Measurements from ENCODE around the gene HBA1.

The HBA1 gene

GRCh38 chr16:177394-177822 lies 928 bp downstream of the HBA1 start (continued):
- TF ChIP-seq TSHZ2 (CRISPR knock-in tag; IDR thresholded peaks at IDR 0.05), result no peak
- TF ChIP-seq CREB5 (CRISPR knock-in tag; IDR thresholded peaks at IDR 0.05; ENCODE audit: low read depth), result no peak
- no peak for TF ChIP-seq BACH2 (CRISPR knock-in tag; IDR thresholded peaks at IDR 0.05; ENCODE audit: borderline replicate concordance)
- no peak for TF ChIP-seq ZNF565 (CRISPR knock-in tag; conservative IDR thresholded peaks at IDR 0.05; ENCODE audit: low read depth)
- TF ChIP-seq ISL1 (CRISPR knock-in tag; IDR thresholded peaks at IDR 0.05), result no peak

GRCh38 chr16:177981-178667 lies 1.6 kb downstream of the HBA1 start:
- ATAC-seq, result no peak

More at GRCh38 chr16:177981-178667, 1.6 kb downstream of the HBA1 start:
- TF ChIP-seq ESRRG (CRISPR knock-in tag; IDR thresholded peaks at IDR 0.05) (no peak), ARNTL (CRISPR knock-in tag; IDR thresholded peaks at IDR 0.05; ENCODE audit: borderline replicate concordance, low read depth) (no peak), PPARA (CRISPR knock-in tag; IDR thresholded peaks at IDR 0.05; ENCODE audit: borderline replicate concordance) (no peak), TOX (CRISPR knock-in tag; IDR thresholded peaks at IDR 0.05; ENCODE audit: borderline replicate concordance) (no peak), CREB5 (CRISPR knock-in tag; IDR thresholded peaks at IDR 0.05; ENCODE audit: low read depth) (no peak), ZNF565 (CRISPR knock-in tag; conservative IDR thresholded peaks at IDR 0.05; ENCODE audit: low read depth) (no peak), ZFP3 (CRISPR knock-in tag; IDR thresholded peaks at IDR 0.05) (no peak), ZNF70 (CRISPR knock-in tag; IDR thresholded peaks at IDR 0.05) (no peak), OSR1 (CRISPR knock-in tag; IDR thresholded peaks at IDR 0.05) (no peak), POU6F1 (CRISPR knock-in tag; IDR thresholded peaks at IDR 0.05; ENCODE audit: borderline replicate concordance, low read depth) (no peak), ZFP30 (CRISPR knock-in tag; IDR thresholded peaks at IDR 0.05) (no peak), BACH2 (CRISPR knock-in tag; IDR thresholded peaks at IDR 0.05; ENCODE audit: borderline replicate concordance) (no peak), PATZ1 (CRISPR knock-in tag; IDR thresholded peaks at IDR 0.05; ENCODE audit: borderline replicate concordance) (no peak), TSHZ2 (CRISPR knock-in tag; IDR thresholded peaks at IDR 0.05) (no peak), ZNF8 (CRISPR knock-in tag; IDR thresholded peaks at IDR 0.05) (no peak), TCF4 (CRISPR knock-in tag; IDR thresholded peaks at IDR 0.05; ENCODE audit: borderline replicate concordance) (no peak), GLIS3 (CRISPR knock-in tag; IDR thresholded peaks at IDR 0.05) (no peak), ISL1 (CRISPR knock-in tag; IDR thresholded peaks at IDR 0.05) (no peak), SNAI2 (CRISPR knock-in tag; IDR thresholded peaks at IDR 0.05) (no peak), ZC3H10 (CRISPR knock-in tag; IDR thresholded peaks at IDR 0.05) (no peak)
